Stimulated activated CD4-positive, alpha-beta T cell treated with anti-CD3 and anti-CD28 coated beads, Interleukin-15, amount 100 ng/mL, for 1 hour (primary cell): ENCODE results near the gene TMC6.
"Not testable (repeated sequence)": the region's sequence is repeated elsewhere in the genome, so short reads cannot be mapped to it uniquely, and the experiment has no call there.

Experiments used
- DNase-seq, 2 donors: peaks; one replicate each; pipeline ENCODE4 v3.0.0-alpha.2; 2020; ENCODE audit warnings: low read depth in 1 of 2, low spot score in 1 of 2

The TMC6 gene

GRCh38 chr17:78081551-78081950 is 47.0 kb downstream of the TMC6 start:
- no peak for DNase-seq

GRCh38 chr17:78079253-78079652 is 49.3 kb downstream of the TMC6 start:
- no peak for DNase-seq

DNA sequence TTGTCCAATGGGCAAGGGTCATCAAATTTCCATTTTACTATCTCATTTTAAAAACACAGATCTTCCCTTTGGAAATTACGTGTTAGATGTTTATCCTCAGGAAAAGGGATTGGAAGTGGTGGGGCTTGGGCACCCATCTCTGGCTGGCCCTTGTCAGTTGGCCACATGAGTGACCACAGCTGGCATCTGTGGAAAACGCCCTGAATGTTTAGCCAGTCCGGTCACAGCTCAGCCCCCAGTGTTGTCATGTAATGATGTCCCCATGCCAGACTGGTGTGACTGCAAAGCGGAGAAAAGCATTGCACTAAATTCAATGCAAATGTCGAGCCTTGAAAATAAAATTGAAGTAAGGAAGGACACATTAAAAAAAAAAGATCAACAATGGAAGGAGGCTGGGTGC is 53.0 kb downstream of the TMC6 start:
- no peak for DNase-seq

GRCh38 chr17:78075011-78075410 is 53.5 kb downstream of the TMC6 start:
- DNase-seq: no peak

DNA sequence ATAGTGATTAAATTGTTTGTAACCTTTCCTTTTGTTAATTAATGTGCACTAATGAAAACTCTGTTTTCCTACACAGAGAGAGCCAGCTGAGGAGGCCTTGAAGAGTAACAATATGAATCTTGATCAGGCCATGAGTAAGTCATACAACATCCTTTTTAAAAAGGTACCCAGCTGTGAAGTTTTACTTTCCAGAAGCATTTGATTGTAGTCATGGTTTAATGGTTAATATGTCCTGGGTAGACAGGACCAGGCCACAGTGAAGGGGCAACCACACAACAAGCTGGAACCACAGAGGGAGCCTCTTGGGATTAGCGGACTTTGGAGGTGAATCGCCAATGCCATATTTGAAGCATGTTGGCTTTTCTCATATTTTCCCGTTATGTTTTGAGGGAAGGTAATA is 55.6 kb downstream of the TMC6 start:
- no peak for DNase-seq

DNA sequence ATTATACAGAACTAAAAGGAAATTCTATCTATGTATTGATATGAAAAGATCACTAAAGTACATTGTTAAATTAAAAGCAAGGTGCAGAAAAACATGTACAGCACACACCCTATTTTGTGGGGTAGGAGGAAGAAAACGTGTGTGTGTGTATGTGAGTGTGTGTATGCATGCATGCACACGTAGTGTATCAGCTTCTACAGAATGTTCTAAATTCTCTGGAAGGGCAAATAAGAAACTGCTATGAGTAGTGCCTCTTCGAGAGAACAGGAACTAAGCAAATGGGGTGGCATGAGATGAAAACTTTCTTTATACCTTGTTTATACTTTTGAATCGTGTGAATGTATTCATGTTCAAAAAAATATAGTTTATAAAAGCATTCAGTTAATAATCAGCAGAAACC is 58.9 kb downstream of the TMC6 start:
- no peak for DNase-seq

DNA sequence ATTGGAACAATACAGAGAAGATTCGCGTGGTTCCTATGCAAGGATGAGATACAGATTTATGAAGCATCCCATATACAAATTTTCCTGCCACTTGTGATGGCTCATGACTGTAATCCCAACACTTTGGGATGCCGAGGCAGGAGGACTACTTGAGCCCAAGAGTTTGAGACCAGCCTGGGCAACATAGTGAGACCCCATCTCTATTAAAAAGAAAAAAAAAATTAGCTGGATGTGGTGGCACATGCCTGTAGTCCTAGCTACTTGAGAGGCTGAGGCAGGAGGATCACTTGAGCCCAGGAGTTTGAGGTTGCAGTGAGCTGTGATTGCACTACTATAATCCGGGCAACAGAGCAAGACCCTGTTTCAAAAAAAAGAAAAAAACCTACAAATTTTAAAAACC is 61.6 kb downstream of the TMC6 start:
- not testable (repeated sequence) for DNase-seq

DNA sequence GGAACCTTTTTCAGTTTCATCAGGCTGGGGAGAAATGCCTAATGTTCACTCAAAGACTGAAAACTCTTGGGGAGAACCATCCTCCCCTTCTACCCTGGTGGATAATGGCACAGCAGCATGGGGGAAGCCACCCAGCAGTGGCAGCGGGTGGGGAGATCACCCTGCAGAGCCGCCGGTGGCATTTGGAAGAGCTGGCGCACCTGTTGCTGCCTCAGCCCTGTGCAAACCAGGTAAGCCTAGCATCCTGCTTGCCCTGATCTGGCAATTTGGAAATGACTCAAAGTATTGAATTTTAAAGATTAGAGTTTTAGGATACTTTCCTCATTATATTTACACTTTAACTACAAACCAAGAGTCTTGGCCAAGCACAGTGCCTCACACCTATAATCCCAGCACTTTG is 63.8 kb downstream of the TMC6 start:
- no peak for DNase-seq

GRCh38 chr17:78063489-78063888 is 65.1 kb downstream of the TMC6 start:
- DNase-seq: no peak

- DNase-seq: no peak
Observed at GRCh38 chr17:78062596-78062995, 66.0 kb downstream of the TMC6 start.
